KMS-11 (cell line): ENCODE results near the gene PKN3.

ENCODE experiments used
- H2AFZ ChIP-seq: fragments of 200-600 bp; sonication (generic); 2 replicates; pipeline ENCODE4 v1.6.1; 2016; ENCODE audit warnings: antibody characterized with exemption, mixed run types, low read depth
- H3K27ac ChIP-seq: fragments of 200-600 bp; sonication (generic); 2 replicates; pipeline ENCODE4 v1.6.1; 2016; ENCODE audit warnings: mild to moderate bottlenecking, mixed run types
- H3K27me3 ChIP-seq: fragments of 200-600 bp; sonication (generic); 2 replicates; pipeline ENCODE4 v1.6.1; 2017; ENCODE audit warnings: mild to moderate bottlenecking, low read depth, mixed run types, moderate library complexity; ENCODE audit not compliant: insufficient read depth
- H3K36me3 ChIP-seq: fragments of 200-600 bp; sonication (generic); 2 replicates; pipeline ENCODE4 v1.6.1; 2017; ENCODE audit warnings: mild to moderate bottlenecking, mixed run types; ENCODE audit not compliant: insufficient read depth
- H3K4me1 ChIP-seq: fragments of 200-600 bp; sonication (generic); 2 replicates; pipeline ENCODE4 v1.6.1; 2016; ENCODE audit warnings: mild to moderate bottlenecking, low read depth, mixed run types; ENCODE audit not compliant: poor library complexity, severe bottlenecking
- H3K4me2 ChIP-seq: fragments of 200-600 bp; sonication (generic); 2 replicates; pipeline ENCODE4 v1.7.0; 2016; ENCODE audit warnings: mild to moderate bottlenecking, mixed run types
- H3K4me3 ChIP-seq: fragments of 200-600 bp; sonication (generic); IDR thresholded peaks from 2 replicates; pipeline ENCODE4 v1.6.1; 2017; ENCODE audit warnings: low read depth, low read length, mixed read lengths; ENCODE audit not compliant: insufficient read depth
- H3K79me2 ChIP-seq: fragments of 200-600 bp; sonication (generic); 2 replicates; pipeline ENCODE4 v1.6.1; 2016; ENCODE audit warnings: low read depth, mixed run types; ENCODE audit not compliant: insufficient read depth
- H3K9ac ChIP-seq: fragments of 200-600 bp; sonication (generic); 2 replicates; pipeline ENCODE4 v1.6.1; 2016; ENCODE audit warnings: mild to moderate bottlenecking, mixed run types
- H4K20me1 ChIP-seq: fragments of 200-600 bp; sonication (generic); 2 replicates; pipeline ENCODE4 v1.6.1; 2016; ENCODE audit warnings: mild to moderate bottlenecking, mixed run types; ENCODE audit not compliant: insufficient read depth
- TF ChIP-seq, protein P1 (sequence below): fragments of 200-600 bp; sonication (generic); conservative IDR thresholded peaks from 2 replicates; pipeline ENCODE4 v1.6.1; 2017; ENCODE audit warnings: low read depth, mild to moderate bottlenecking, antibody characterized with exemption, low read length, moderate library complexity, mixed read lengths

The PKN3 gene

GRCh38 chr9:128729766-128730517 is 27.6 kb downstream of the PKN3 start:
- H3K4me1 ChIP-seq, result peaks cover 12% of the 10 kb centered on the region

DNA sequence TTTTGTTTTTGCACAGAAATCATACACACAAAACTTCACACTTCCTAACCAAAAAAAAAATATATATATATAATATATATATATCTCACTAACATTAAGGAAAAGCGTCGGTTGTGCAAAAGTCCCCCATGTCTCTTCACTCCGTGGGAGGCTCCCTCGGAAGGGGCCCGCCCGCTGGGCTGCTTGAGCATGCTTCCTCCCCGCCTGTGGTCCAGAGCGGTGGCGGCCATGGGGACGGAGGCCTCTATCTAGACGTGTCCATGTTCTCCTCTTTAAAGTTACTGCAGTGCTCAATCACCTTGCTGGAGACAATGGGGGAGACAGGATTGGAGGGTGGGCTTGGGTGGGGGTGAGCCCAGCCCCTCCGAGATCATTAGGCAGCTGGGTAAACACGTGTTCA is 28.8 kb downstream of the PKN3 start:
- Histone ChIP-seq H3K36me3 (no peaks in the 10 kb centered on the region), H3K4me3 (no peak overlapping the region), H3K27ac (no peak overlapping the region), H3K79me2 (no peaks in the 10 kb centered on the region), H3K4me2 (no peak overlapping the region), H2AFZ (no peak overlapping the region), H3K9ac (no peak overlapping the region), H3K27me3 (no peaks in the 10 kb centered on the region), H3K4me1 (peaks cover 5% of the 10 kb centered on the region), H4K20me1 (no peaks in the 10 kb centered on the region)
- TF ChIP-seq, protein P1, sequence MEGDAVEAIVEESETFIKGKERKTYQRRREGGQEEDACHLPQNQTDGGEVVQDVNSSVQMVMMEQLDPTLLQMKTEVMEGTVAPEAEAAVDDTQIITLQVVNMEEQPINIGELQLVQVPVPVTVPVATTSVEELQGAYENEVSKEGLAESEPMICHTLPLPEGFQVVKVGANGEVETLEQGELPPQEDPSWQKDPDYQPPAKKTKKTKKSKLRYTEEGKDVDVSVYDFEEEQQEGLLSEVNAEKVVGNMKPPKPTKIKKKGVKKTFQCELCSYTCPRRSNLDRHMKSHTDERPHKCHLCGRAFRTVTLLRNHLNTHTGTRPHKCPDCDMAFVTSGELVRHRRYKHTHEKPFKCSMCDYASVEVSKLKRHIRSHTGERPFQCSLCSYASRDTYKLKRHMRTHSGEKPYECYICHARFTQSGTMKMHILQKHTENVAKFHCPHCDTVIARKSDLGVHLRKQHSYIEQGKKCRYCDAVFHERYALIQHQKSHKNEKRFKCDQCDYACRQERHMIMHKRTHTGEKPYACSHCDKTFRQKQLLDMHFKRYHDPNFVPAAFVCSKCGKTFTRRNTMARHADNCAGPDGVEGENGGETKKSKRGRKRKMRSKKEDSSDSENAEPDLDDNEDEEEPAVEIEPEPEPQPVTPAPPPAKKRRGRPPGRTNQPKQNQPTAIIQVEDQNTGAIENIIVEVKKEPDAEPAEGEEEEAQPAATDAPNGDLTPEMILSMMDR, result no peak

More at GRCh38 chr9:128729766-128730517, 27.6 kb downstream of the PKN3 start:
- Histone ChIP-seq H2AFZ (no peak overlapping the region), H3K4me3 (no peak overlapping the region), H3K27me3 (no peaks in the 10 kb centered on the region), H3K36me3 (no peaks in the 10 kb centered on the region), H3K27ac (no peak overlapping the region), H3K4me2 (no peak overlapping the region), H3K9ac (no peak overlapping the region), H3K79me2 (no peaks in the 10 kb centered on the region), H4K20me1 (no peaks in the 10 kb centered on the region)
- TF ChIP-seq, protein P1, result no peak

DNA sequence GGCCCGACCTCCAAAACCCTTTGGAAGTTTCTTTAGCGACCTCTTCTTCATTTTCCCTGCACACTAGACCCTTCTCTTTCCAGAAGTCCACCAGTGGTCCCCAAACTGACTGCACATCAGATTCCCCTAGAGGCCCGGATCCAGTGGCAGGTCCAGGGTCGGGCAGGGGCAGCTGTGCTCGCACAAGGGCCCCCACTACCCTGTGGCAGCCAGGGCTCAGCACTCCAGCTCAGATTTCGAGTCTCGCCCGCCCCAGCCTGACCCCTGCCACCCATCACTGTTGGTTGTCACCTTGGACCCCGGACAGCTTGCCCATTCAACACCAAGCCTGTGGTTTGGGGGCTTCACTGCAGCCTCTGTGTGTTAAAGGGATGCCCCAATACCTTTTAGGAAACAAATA is 29.4 kb downstream of the PKN3 start:
- peaks cover 5% of the 10 kb centered on the region for H3K4me1 ChIP-seq
- no peak overlapping the region for H3K27ac ChIP-seq
- no peak overlapping the region for H3K9ac ChIP-seq
- TF ChIP-seq, protein P1, result no peak
- H3K79me2 ChIP-seq, result no peaks in the 10 kb centered on the region
- H3K36me3 ChIP-seq, result no peaks in the 10 kb centered on the region
- H3K27me3 ChIP-seq, result no peaks in the 10 kb centered on the region
- no peak overlapping the region for H2AFZ ChIP-seq
- no peak overlapping the region for H3K4me3 ChIP-seq
- H4K20me1 ChIP-seq, result no peaks in the 10 kb centered on the region
- H3K4me2 ChIP-seq, result no peak overlapping the region

GRCh38 chr9:128732576-128732975 is 30.3 kb downstream of the PKN3 start:
- no peaks in the 10 kb centered on the region for H3K27me3 ChIP-seq
- H3K4me1 ChIP-seq, result peaks cover 5% of the 10 kb centered on the region
- H3K4me2 ChIP-seq, result no peak overlapping the region
- H3K4me3 ChIP-seq, result no peak overlapping the region
- no peak overlapping the region for H3K9ac ChIP-seq
- no peaks in the 10 kb centered on the region for H3K79me2 ChIP-seq
- no peak overlapping the region for H3K27ac ChIP-seq
- H3K36me3 ChIP-seq, result no peaks in the 10 kb centered on the region
- TF ChIP-seq, protein P1, result no peak
- no peaks in the 10 kb centered on the region for H4K20me1 ChIP-seq
- H2AFZ ChIP-seq, result no peak overlapping the region
